ENCODE data around the gene KIF18B.

The KIF18B gene

GRCh38 chr17:44914698-44915271 is 32.8 kb downstream of the KIF18B start:
- Histone ChIP-seq H3K36me3 (ENCODE audit: control insufficient read depth in 4 of 4, insufficient read depth in 4 of 4, low read length in 3 of 4) (no peaks in the 10 kb centered on the region), H3K9me3 (ENCODE audit: control extremely low read depth in 1 of 5, control insufficient read depth in 4 of 5, insufficient read depth in 2 of 5, low read depth in 1 of 5, low read length in 4 of 5) (no peaks in the 10 kb centered on the region), H3K4me1 (ENCODE audit: control extremely low read depth in 1 of 4, control insufficient read depth in 4 of 4, insufficient read depth in 4 of 4, low read length in 3 of 4) (peaks cover 0 to 10% (median 7%) of the 10 kb centered on the region in 4 experiments), H3K27ac (ENCODE audit: insufficient read depth in 1 of 2, low read depth in 1 of 2, low read length in 2 of 2, poor library complexity in 1 of 2, severe bottlenecking in 2 of 2) (no peak overlapping the region), H3K27me3 (replicated peaks in 2 of 5; ENCODE audit: control insufficient read depth in 4 of 5, insufficient read depth in 5 of 5, low read length in 4 of 5) (peaks cover 0 to 48% (median 21%) of the 10 kb centered on the region in 5 experiments), H3K4me3 (ENCODE audit: control insufficient read depth in 1 of 7, extremely low read depth in 1 of 7, insufficient read depth in 4 of 7, low read depth in 2 of 7, low read length in 6 of 7) (no peak overlapping the region)
- ChIA-PET CTCF (interaction anchor here (0.7 to 13.3 kb wide), 5 partner anchors 9 to 147 kb away, joined by 3 to 162 read pairs (median 3); no protein-coding TSS in a partner anchor), POLR2A (no interaction called here)
- WGBS (ENCODE audit: insufficient coverage), result 85% methylated on average over 18 of the region's 19 CpGs
- DNase-seq, result no peak

DNA sequence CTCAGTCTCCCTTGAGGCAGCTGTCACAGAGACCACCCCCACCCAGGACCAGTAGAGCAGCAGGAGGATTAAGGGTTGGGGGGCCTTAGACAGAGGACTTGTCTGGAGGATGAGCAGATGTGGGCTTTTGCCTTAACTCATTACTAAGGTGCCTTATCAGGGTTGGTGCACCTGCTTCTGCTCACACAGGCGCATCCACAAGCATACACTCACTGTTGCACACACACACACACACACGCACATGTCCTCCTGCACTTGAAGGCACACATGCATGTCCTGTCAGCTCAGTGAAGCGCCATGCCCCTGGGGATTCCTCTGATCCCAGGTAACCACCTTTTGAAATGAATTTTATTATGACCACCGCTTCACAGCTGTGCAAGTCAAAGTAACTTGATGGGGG is 33.4 kb downstream of the KIF18B start:
- ChIA-PET POLR2A (no interaction called here), CTCF (interaction anchor here (0.7 to 1.4 kb wide), 3 partner anchors 10 to 146 kb away, joined by 3 read pairs; no protein-coding TSS in a partner anchor)
- H3K4me3 ChIP-seq (ENCODE audit: control insufficient read depth in 1 of 7, extremely low read depth in 1 of 7, insufficient read depth in 4 of 7, low read depth in 2 of 7, low read length in 6 of 7), result no peak overlapping the region
- DNase-seq, result peak in 2 of 3 donors; percentile 32 to 58
- peaks cover 0 to 48% (median 21%) of the 10 kb centered on the region in 5 experiments for H3K27me3 ChIP-seq (replicated peaks in 2 of 5; ENCODE audit: control insufficient read depth in 4 of 5, insufficient read depth in 5 of 5, low read length in 4 of 5)
- no peaks in the 10 kb centered on the region for H3K9me3 ChIP-seq (ENCODE audit: control extremely low read depth in 1 of 5, control insufficient read depth in 4 of 5, insufficient read depth in 2 of 5, low read depth in 1 of 5, low read length in 4 of 5)
- no peak overlapping the region for H3K27ac ChIP-seq (ENCODE audit: insufficient read depth in 1 of 2, low read depth in 1 of 2, low read length in 2 of 2, poor library complexity in 1 of 2, severe bottlenecking in 2 of 2)
- WGBS (ENCODE audit: insufficient coverage), result 100% methylated on average over 4 of the region's 4 CpGs
- no peaks in the 10 kb centered on the region for H3K36me3 ChIP-seq (ENCODE audit: control insufficient read depth in 4 of 4, insufficient read depth in 4 of 4, low read length in 3 of 4)
- peaks cover 0 to 10% (median 7%) of the 10 kb centered on the region in 4 experiments for H3K4me1 ChIP-seq (ENCODE audit: control extremely low read depth in 1 of 4, control insufficient read depth in 4 of 4, insufficient read depth in 4 of 4, low read length in 3 of 4)

- CTCF ChIA-PET, result interaction anchor here (1.0 to 1.4 kb wide), 3 partner anchors 10 to 61 kb away, joined by 3 read pairs; no protein-coding TSS in a partner anchor
- Histone ChIP-seq H3K9me3 (ENCODE audit: control extremely low read depth in 1 of 5, control insufficient read depth in 4 of 5, insufficient read depth in 2 of 5, low read depth in 1 of 5, low read length in 4 of 5) (no peaks in the 10 kb centered on the region), H3K36me3 (ENCODE audit: control insufficient read depth in 4 of 4, insufficient read depth in 4 of 4, low read length in 3 of 4) (no peaks in the 10 kb centered on the region), H3K27ac (ENCODE audit: insufficient read depth in 1 of 2, low read depth in 1 of 2, low read length in 2 of 2, poor library complexity in 1 of 2, severe bottlenecking in 2 of 2) (no peak overlapping the region), H3K4me1 (ENCODE audit: control extremely low read depth in 1 of 4, control insufficient read depth in 4 of 4, insufficient read depth in 4 of 4, low read length in 3 of 4) (peaks cover 0 to 10% (median 7%) of the 10 kb centered on the region in 4 experiments), H3K27me3 (replicated peaks in 2 of 5; ENCODE audit: control insufficient read depth in 4 of 5, insufficient read depth in 5 of 5, low read length in 4 of 5) (peaks cover 0 to 48% (median 21%) of the 10 kb centered on the region in 5 experiments), H3K4me3 (ENCODE audit: control insufficient read depth in 1 of 7, extremely low read depth in 1 of 7, insufficient read depth in 4 of 7, low read depth in 2 of 7, low read length in 6 of 7) (no peak overlapping the region)
- no peak for DNase-seq
- POLR2A ChIA-PET, result no interaction called here
- 60% methylated on average over 2 of the region's 6 CpGs for WGBS (ENCODE audit: insufficient coverage)
Observed at GRCh38 chr17:44913676-44914075, 33.9 kb downstream of the KIF18B start.

- no peaks in the 10 kb centered on the region for H3K9me3 ChIP-seq (ENCODE audit: control extremely low read depth in 1 of 5, control insufficient read depth in 4 of 5, insufficient read depth in 2 of 5, low read depth in 1 of 5, low read length in 4 of 5)
- POLR2A ChIA-PET, result no interaction called here
Observed at GRCh38 chr17:44912763-44913544, 34.6 kb downstream of the KIF18B start.

DNA sequence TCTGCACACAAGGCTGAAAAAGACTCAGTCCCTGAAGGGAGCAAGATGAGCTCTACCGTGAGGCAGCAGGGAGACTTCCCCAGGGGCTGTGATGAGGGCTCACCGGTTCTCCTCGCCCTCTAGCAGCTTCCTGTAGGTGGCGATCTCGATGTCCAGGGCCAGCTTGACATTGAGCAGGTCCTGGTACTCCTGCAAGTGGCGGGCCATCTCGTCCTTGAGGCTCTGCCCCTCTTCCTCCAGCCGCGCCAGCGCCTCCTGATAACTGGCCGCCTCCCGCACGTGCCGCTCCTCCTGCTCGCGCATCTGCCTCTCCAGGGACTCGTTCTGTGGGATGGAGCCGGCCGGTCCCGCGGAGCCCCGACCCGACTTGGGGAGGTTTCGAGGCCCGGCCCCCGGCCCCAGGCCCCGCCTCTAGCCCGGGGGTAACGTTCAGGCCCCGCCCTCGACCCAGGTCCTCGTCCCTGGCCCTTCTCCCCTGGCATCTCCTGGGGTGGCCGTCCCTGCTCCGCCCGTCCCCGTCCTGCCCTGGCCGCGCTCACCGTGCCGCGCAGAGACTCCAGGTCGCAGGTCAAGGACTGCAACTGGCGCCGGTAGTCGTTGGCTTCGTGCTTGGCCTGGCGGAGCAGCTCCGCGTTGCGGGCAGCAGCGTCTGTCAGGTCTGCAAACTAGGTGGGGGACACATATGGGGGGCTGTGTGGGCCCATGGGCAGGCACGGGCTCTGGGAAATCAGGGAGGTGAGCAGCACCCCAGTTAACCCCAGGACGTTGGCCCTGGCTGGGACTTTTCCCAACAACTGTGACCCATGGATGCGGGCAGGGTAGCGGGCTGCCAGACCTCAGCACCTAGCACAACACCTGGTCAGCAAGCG is 36.2 kb downstream of the KIF18B start:
- Histone ChIP-seq H3K27ac (ENCODE audit: insufficient read depth in 1 of 2, low read depth in 1 of 2, low read length in 2 of 2, poor library complexity in 1 of 2, severe bottlenecking in 2 of 2) (no peak overlapping the region), H3K4me1 (ENCODE audit: control extremely low read depth in 1 of 4, control insufficient read depth in 4 of 4, insufficient read depth in 4 of 4, low read length in 3 of 4) (peaks cover 0 to 10% (median 7%) of the 10 kb centered on the region in 4 experiments), H3K36me3 (ENCODE audit: control insufficient read depth in 4 of 4, insufficient read depth in 4 of 4, low read length in 3 of 4) (no peaks in the 10 kb centered on the region), H3K4me3 (ENCODE audit: control insufficient read depth in 1 of 7, extremely low read depth in 1 of 7, insufficient read depth in 4 of 7, low read depth in 2 of 7, low read length in 6 of 7) (peak overlapping the region in 4 of 7 experiments; percentile 12 to 51 (median 44)), H3K9me3 (ENCODE audit: control extremely low read depth in 1 of 5, control insufficient read depth in 4 of 5, insufficient read depth in 2 of 5, low read depth in 1 of 5, low read length in 4 of 5) (no peaks in the 10 kb centered on the region), H3K27me3 (replicated peaks in 2 of 5; ENCODE audit: control insufficient read depth in 4 of 5, insufficient read depth in 5 of 5, low read length in 4 of 5) (peaks cover 0 to 48% (median 21%) of the 10 kb centered on the region in 5 experiments)
- WGBS (ENCODE audit: insufficient coverage), result 15% methylated on average over 40 of the region's 56 CpGs
- POLR2A ChIA-PET, result no interaction called here
- peak; percentile 43 to 66 (median 64) for DNase-seq
- CTCF ChIA-PET, result interaction anchor here (0.6 to 3.9 kb wide), 6 partner anchors 10 to 188 kb away, joined by 3 to 23 read pairs (median 5); partner anchors contain the start of gene EFTUD2

More at GRCh38 chr17:44912763-44913544, 34.6 kb downstream of the KIF18B start:
- H3K4me3 ChIP-seq (ENCODE audit: control insufficient read depth in 1 of 7, extremely low read depth in 1 of 7, insufficient read depth in 4 of 7, low read depth in 2 of 7, low read length in 6 of 7), result no peak overlapping the region
- H3K36me3 ChIP-seq (ENCODE audit: control insufficient read depth in 4 of 4, insufficient read depth in 4 of 4, low read length in 3 of 4), result no peaks in the 10 kb centered on the region
- 88% methylated on average over 13 of the region's 14 CpGs for WGBS (ENCODE audit: insufficient coverage)
- peaks cover 0 to 10% (median 7%) of the 10 kb centered on the region in 4 experiments for H3K4me1 ChIP-seq (ENCODE audit: control extremely low read depth in 1 of 4, control insufficient read depth in 4 of 4, insufficient read depth in 4 of 4, low read length in 3 of 4)
- no peak for DNase-seq
- peaks cover 0 to 48% (median 21%) of the 10 kb centered on the region in 5 experiments for H3K27me3 ChIP-seq (replicated peaks in 2 of 5; ENCODE audit: control insufficient read depth in 4 of 5, insufficient read depth in 5 of 5, low read length in 4 of 5)
- no peak overlapping the region for H3K27ac ChIP-seq (ENCODE audit: insufficient read depth in 1 of 2, low read depth in 1 of 2, low read length in 2 of 2, poor library complexity in 1 of 2, severe bottlenecking in 2 of 2)
- CTCF ChIA-PET, result interaction anchor here (1.3 to 1.4 kb wide), 3 partner anchors 10 to 107 kb away, joined by 3 to 4 read pairs (median 4); a partner anchor contains a TSS

GRCh38 chr17:44910231-44911106 is 37.1 kb downstream of the KIF18B start:
- Histone ChIP-seq H3K9me3 (ENCODE audit: control extremely low read depth in 1 of 5, control insufficient read depth in 4 of 5, insufficient read depth in 2 of 5, low read depth in 1 of 5, low read length in 4 of 5) (no peaks in the 10 kb centered on the region), H3K27me3 (replicated peaks in 2 of 5; ENCODE audit: control insufficient read depth in 4 of 5, insufficient read depth in 5 of 5, low read length in 4 of 5) (peaks cover 0 to 46% (median 21%) of the 10 kb centered on the region in 5 experiments), H3K27ac (ENCODE audit: insufficient read depth in 1 of 2, low read depth in 1 of 2, low read length in 2 of 2, poor library complexity in 1 of 2, severe bottlenecking in 2 of 2) (no peak overlapping the region), H3K4me3 (ENCODE audit: control insufficient read depth in 1 of 7, extremely low read depth in 1 of 7, insufficient read depth in 4 of 7, low read depth in 2 of 7, low read length in 6 of 7) (no peak overlapping the region), H3K36me3 (ENCODE audit: control insufficient read depth in 4 of 4, insufficient read depth in 4 of 4, low read length in 3 of 4) (no peaks in the 10 kb centered on the region), H3K4me1 (ENCODE audit: control extremely low read depth in 1 of 4, control insufficient read depth in 4 of 4, insufficient read depth in 4 of 4, low read length in 3 of 4) (peaks cover 0 to 10% (median 9%) of the 10 kb centered on the region in 4 experiments)
- 98% methylated on average over 10 of the region's 13 CpGs for WGBS (ENCODE audit: insufficient coverage)
- CTCF ChIA-PET, result interaction anchor here (0.9 to 3.9 kb wide), 6 partner anchors 11 to 189 kb away, joined by 4 to 23 read pairs (median 5); partner anchors contain the start of gene EFTUD2
- POLR2A ChIA-PET, result no interaction called here
- no peak for DNase-seq

Data from common myeloid progenitor, CD34-positive (primary cell).